Loucy (cell line): ENCODE measurements around the gene AGAP1.

Experiments
- EZH2phosphoT487 ChIP-seq: fragments of 200-600 bp; IDR thresholded peaks from 2 replicates; pipeline ENCODE4 v1.6.1; 2018; ENCODE audit warnings: antibody characterized with exemption, mild to moderate bottlenecking, moderate library complexity, borderline replicate concordance
- TF ChIP-seq, protein P1 (sequence below): fragments of 200-600 bp; sonication (generic); conservative IDR thresholded peaks from 2 replicates; pipeline ENCODE4 v1.5.1; 2014; ENCODE audit warnings: mild to moderate bottlenecking, antibody characterized with exemption, low read length

DNA sequence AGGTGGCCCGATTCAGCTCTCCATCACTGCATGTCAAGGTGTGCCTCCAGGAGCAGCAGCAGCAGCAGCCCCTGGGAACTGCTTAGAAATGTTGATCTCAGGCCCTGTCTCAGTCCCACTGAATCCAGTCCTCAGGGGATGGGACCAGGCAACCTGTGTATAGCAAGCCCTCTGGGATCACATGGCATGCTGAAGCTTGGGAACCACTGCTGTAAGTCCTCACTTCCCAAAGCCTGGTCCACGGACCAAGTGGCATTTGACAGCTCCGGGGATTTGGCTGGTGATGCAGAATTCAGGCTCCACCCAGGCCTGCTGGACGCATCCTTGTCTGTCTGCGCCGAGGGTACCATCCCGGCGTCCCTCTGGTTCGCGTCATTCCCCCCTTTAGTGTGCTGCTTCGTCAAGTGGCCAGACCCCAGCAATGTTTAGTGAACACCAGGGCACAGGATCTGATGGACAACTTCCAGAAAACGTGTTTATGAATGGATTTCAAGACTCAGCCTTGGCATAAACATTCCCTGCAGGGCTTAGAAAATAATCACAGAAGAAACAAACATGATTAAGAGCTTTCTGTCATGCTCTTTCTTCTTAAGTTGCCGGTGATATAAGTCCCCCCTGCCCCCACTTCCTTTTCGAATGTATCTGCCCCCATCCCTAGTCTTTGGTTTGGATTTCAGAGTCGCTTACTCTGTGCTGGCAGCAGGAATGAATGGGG is 440.4 kb downstream of the AGAP1 start:
- TF ChIP-seq, protein P1, sequence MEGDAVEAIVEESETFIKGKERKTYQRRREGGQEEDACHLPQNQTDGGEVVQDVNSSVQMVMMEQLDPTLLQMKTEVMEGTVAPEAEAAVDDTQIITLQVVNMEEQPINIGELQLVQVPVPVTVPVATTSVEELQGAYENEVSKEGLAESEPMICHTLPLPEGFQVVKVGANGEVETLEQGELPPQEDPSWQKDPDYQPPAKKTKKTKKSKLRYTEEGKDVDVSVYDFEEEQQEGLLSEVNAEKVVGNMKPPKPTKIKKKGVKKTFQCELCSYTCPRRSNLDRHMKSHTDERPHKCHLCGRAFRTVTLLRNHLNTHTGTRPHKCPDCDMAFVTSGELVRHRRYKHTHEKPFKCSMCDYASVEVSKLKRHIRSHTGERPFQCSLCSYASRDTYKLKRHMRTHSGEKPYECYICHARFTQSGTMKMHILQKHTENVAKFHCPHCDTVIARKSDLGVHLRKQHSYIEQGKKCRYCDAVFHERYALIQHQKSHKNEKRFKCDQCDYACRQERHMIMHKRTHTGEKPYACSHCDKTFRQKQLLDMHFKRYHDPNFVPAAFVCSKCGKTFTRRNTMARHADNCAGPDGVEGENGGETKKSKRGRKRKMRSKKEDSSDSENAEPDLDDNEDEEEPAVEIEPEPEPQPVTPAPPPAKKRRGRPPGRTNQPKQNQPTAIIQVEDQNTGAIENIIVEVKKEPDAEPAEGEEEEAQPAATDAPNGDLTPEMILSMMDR = no peak
- TF ChIP-seq EZH2phosphoT487 = no peak
